Measurements from ENCODE around the gene TRIM31. TPM values are rescaled to one million over a fixed set of nuclear protein-coding genes. Genes with fewer than 3 reads are reported as not detected.
A peak's percentile ranks its signal among the peaks of the same experiment; 100 is the strongest.

The TRIM31 gene
- total and polyA plus RNA-seq, 12 donors: 0.13 to 0.80 (median 0.19) TPM; not detected in 8

DNA sequence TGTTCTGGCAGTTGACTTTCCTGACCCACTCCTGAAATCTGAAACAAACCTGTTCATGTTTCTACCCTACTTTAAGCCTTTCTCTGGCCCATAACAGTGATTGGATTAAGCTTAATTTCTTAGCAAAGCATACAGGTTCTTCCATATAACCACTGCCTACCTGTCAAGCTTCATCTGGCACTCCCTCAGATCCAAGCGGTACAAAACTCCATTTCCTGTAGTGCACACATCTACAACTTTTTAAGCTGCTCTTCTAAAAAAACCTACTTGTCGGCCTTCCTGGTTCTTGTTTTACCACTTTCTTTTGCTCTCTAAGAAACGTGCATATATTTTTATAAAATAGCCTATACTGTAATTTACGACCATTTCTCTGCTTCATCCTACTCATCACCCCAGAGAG is 46.8 kb downstream of the TRIM31 start:
- Histone ChIP-seq H3K4me1 (replicated peaks in 1 of 2) (peaks cover 11 to 45% of the 10 kb centered on the region in 2 donors), H3K4me3 (peak overlapping the region in 2 of 4 donors; percentile 24 to 78), H3K36me3 (replicated peaks in 1 of 2) (peaks cover 0 to 15% of the 10 kb centered on the region in 2 donors), H3K27me3 (no peaks in the 10 kb centered on the region), H3K9me3 (replicated peaks in 1 of 3) (no peaks in the 10 kb centered on the region), H3K27ac (peak overlapping the region in 4 of 5 donors; percentile 50 to 96 (median 85))
- DNase-seq: no peak
- TF ChIP-seq POLR2A (IDR thresholded peaks at IDR 0.05): no peak
- TF ChIP-seq CTCF (IDR thresholded peaks at IDR 0.05): no peak
- WGBS, 4 donors: 16 to 20% (median 16%) methylated on average over 4 of the region's 4 CpGs
- intact Hi-C loops (cut with DNase I): no loop called here

- Histone ChIP-seq H3K36me3 (replicated peaks in 1 of 2) (peaks cover 0 to under 1% of the 10 kb centered on the region in 2 donors), H3K4me3 (no peak overlapping the region), H3K27me3 (no peaks in the 10 kb centered on the region), H3K4me1 (replicated peaks in 1 of 2) (peaks cover 19 to 51% of the 10 kb centered on the region in 2 donors), H3K9me3 (replicated peaks in 1 of 3) (no peaks in the 10 kb centered on the region), H3K27ac (no peak overlapping the region)
- WGBS, 4 donors: 66 to 97% (median 91%) methylated on average over 2 of the region's 2 CpGs
- intact Hi-C loops (cut with DNase I): no loop called here
- TF ChIP-seq CTCF (IDR thresholded peaks at IDR 0.05): no peak
- no peak for TF ChIP-seq POLR2A (IDR thresholded peaks at IDR 0.05)
- DNase-seq: no peak
Observed at GRCh38 chr6:30063315-30063714, 49.6 kb downstream of the TRIM31 start.

DNA sequence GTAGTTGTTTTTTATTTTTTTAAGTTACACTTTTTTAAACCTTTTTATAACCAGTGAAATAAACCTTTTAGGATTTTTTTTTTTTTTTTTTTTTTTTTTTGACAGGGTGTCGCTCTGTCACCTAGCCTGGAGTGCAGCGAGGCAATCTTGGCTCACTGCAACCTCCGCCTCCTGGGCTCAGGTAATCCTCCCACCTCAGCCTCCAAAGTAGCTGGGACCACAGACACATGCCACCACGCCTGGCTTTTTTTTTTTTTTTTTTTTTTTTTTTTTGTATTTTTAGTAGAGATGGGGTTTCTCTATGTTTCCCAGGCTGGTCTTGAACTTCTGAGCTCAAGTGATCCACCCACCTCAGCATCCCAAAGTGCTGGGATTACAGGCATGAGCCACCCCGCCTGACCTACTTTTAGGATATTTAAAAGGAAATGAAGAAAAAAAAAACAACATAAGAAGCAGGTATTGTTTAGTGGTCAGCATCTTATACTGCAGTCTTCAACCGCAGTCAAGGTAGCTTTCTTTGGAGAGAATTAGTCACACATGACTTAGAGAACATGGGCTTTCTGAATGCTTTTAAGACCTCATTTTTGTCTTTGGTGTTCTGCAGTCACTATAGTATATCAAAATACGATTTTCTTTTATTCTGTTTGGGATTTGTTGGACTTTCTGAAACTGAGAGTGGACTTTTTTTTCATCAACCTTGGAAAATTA is 50.3 kb downstream of the TRIM31 start:
- intact Hi-C loops (cut with DNase I): no loop called here
- no peak for DNase-seq
- Histone ChIP-seq H3K9me3 (replicated peaks in 1 of 3) (no peaks in the 10 kb centered on the region), H3K36me3 (replicated peaks in 1 of 2) (peaks cover 0 to 4% of the 10 kb centered on the region in 2 donors), H3K4me1 (replicated peaks in 1 of 2) (peaks cover 15 to 44% of the 10 kb centered on the region in 2 donors), H3K27ac (no peak overlapping the region), H3K4me3 (no peak overlapping the region), H3K27me3 (no peaks in the 10 kb centered on the region)
- TF ChIP-seq CTCF (IDR thresholded peaks at IDR 0.05) (no peak), POLR2A (IDR thresholded peaks at IDR 0.05) (no peak)
- WGBS, 4 donors: 91 to 99% (median 93%) methylated on average over 7 of the region's 7 CpGs

DNA sequence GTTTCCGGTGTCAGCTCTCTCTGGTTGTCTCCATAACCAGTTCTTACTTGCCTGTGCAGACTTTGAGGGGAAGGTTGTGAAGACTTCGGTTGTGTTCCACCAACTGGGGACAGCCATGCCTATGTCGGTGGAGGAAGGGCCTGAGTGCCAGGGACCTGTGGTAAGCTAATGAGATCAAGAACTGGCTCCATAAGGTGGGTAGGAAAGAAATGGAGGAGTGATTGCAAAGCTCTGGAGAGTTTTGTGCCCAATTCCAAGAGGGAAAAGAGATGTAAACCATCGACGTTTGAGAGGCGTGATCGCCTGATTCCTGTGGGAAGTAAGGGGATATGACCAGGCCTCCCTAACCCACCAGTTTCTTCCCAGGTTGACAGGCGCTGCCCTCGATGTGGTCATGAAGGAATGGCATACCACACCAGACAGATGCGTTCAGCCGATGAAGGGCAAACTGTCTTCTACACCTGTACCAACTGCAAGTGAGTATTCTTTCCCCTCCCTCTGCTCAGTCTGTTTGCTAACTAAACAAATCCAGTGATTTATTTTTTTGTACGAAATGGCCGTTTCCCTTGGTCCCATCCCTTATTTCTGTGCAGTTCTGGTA is 50.9 kb downstream of the TRIM31 start:
- H3K27me3 ChIP-seq: no peaks in the 10 kb centered on the region
- intact Hi-C loops (cut with DNase I): no loop called here
- TF ChIP-seq CTCF (IDR thresholded peaks at IDR 0.05) (no peak), POLR2A (IDR thresholded peaks at IDR 0.05) (no peak)
- H3K4me1 ChIP-seq (replicated peaks in 1 of 2): peaks cover 13 to 41% of the 10 kb centered on the region in 2 donors
- DNase-seq: peak in 4 of 7 donors; percentile 20 to 31 (median 26)
- H3K9me3 ChIP-seq (replicated peaks in 1 of 3): no peaks in the 10 kb centered on the region
- peak overlapping the region; percentile 79 to 92 (median 90) for H3K27ac ChIP-seq
- peak overlapping the region; percentile 18 to 97 (median 90) for H3K4me3 ChIP-seq
- 59 to 69% (median 67%) methylated on average over 13 of the region's 13 CpGs for WGBS, 4 donors
- peaks cover 0 to 9% of the 10 kb centered on the region in 2 donors for H3K36me3 ChIP-seq (replicated peaks in 1 of 2)

Data from adrenal gland (tissue), 12 donors.